Endothelial cell of umbilical vein (primary cell): Measurements from ENCODE around the gene CCDC116. TPM values are rescaled to one million over a fixed set of nuclear protein-coding genes. Genes with fewer than 3 reads are reported as not detected.

Experiments used
- BruUV-seq: library from RNA; stranded (reverse); fragments of 400-500 nt; replicated peaks from 2 replicates; lab custom pipeline; 2021; lab: Mats Ljungman, UMichigan
- CTCF ChIA-PET: fragments of 300-600, 350-600 bp; sonication (Branson Sonifier 250); formaldehyde crosslinking; loops from one replicate; lab custom pipeline; 2021; ENCODE audit warnings: antibody characterized with exemption, inconsistent platforms; lab: Charles Lee
- POLR2A ChIA-PET: fragments of 300-600, 350-600 bp; sonication (Branson Sonifier 250); formaldehyde crosslinking; loops from one replicate; lab custom pipeline; 2021; ENCODE audit warnings: antibody characterized with exemption, inconsistent platforms; lab: Charles Lee
- DNase-seq: peaks from one replicate; pipeline ENCODE4 v3.0.0-alpha.2; 2011; ENCODE audit warnings: low read depth, low spot score
- FAIRE-seq: peaks from 2 replicates; lab custom pipeline; 2011; peaks lifted over from hg19 to GRCh38; lab: Jason Lieb, UNC
- H2AFZ ChIP-seq: 2 replicates; pipeline ENCODE4 v1.6.0; 2012; ENCODE audit warnings: low read depth, low read length, control low read depth, inconsistent platforms
- H3K27ac ChIP-seq: 2 replicates; pipeline ENCODE4 v1.5.1; 2011; ENCODE audit warnings: low read depth, mild to moderate bottlenecking, control low read depth, low read length, moderate library complexity; ENCODE audit not compliant: insufficient read depth
- H3K27me3 ChIP-seq, 2 experiments: 2 replicates each; pipeline versions ENCODE4 v1.6.0 to v1.6.1; 2011; ENCODE audit warnings: low read length in 2 of 2, mixed read lengths in 1 of 2; ENCODE audit not compliant: control insufficient read depth in 2 of 2, insufficient read depth in 2 of 2
- H3K36me3 ChIP-seq, 2 experiments: 2 replicates in 1 of 2; 3 replicates in 1 of 2; pipeline ENCODE4 v1.5.1; 2011; ENCODE audit warnings: low read length in 2 of 2, mild to moderate bottlenecking in 1 of 2, moderate library complexity in 1 of 2; ENCODE audit not compliant: control insufficient read depth in 2 of 2, insufficient read depth in 2 of 2; ENCODE audit errors: extremely low read depth in 1 of 2
- H3K4me1 ChIP-seq: 3 replicates; pipeline ENCODE4 v1.5.1; 2011; ENCODE audit warnings: mild to moderate bottlenecking, low read length; ENCODE audit not compliant: control insufficient read depth, insufficient read depth; ENCODE audit errors: extremely low read depth
- H3K4me2 ChIP-seq: 2 replicates; pipeline ENCODE4 v1.6.1; 2011; ENCODE audit warnings: low read length, control low read depth, mixed read lengths; ENCODE audit not compliant: insufficient read depth
- H3K4me3 ChIP-seq, 3 experiments: fragments of 200-600 bp in 1 of 3; sonication (generic), shearing (Covaris generic) in 1 of 3; replicated peaks in 1 of 3; 2 replicates each; pipeline ENCODE4 v1.5.1; 2011 to 2016; ENCODE audit warnings: control low read depth in 3 of 3, low read length in 3 of 3, mild to moderate bottlenecking in 2 of 3, inconsistent platforms in 1 of 3, low read depth in 1 of 3, moderate library complexity in 1 of 3; ENCODE audit not compliant: insufficient read depth in 1 of 3
- H3K79me2 ChIP-seq: 2 replicates; pipeline ENCODE4 v1.6.0; 2012; ENCODE audit warnings: low read length, inconsistent platforms; ENCODE audit not compliant: control insufficient read depth, insufficient read depth
- H3K9ac ChIP-seq: replicated peaks from 2 replicates; pipeline ENCODE3; 2011; ENCODE audit warnings: low read length, control low read depth; ENCODE audit not compliant: insufficient read depth; ENCODE audit errors: extremely low read depth
- H3K9me1 ChIP-seq: replicated peaks from 3 replicates; pipeline ENCODE4 v1.6.0; 2011; ENCODE audit warnings: mild to moderate bottlenecking, low read length; ENCODE audit not compliant: control insufficient read depth, insufficient read depth; ENCODE audit errors: extremely low read depth
- H3K9me3 ChIP-seq: replicated peaks from 2 replicates; pipeline ENCODE4 v1.5.1; 2012; ENCODE audit warnings: low read length, inconsistent platforms; ENCODE audit not compliant: control insufficient read depth, insufficient read depth
- H4K20me1 ChIP-seq: replicated peaks from 2 replicates; pipeline ENCODE3; 2011; ENCODE audit warnings: mild to moderate bottlenecking, low read length; ENCODE audit not compliant: control insufficient read depth, insufficient read depth; ENCODE audit errors: extremely low read depth
- CTCF ChIP-seq, 2 donors: IDR thresholded peaks; 1 replicate in 1 of 2; 2 replicates in 1 of 2; pipeline ENCODE4 v1.5.1; 2011; ENCODE audit warnings: low read length in 2 of 2, mild to moderate bottlenecking in 2 of 2, moderate library complexity in 2 of 2, control low read depth in 1 of 2, inconsistent platforms in 1 of 2, low read depth in 1 of 2; ENCODE audit not compliant: insufficient read depth in 1 of 2; ENCODE audit errors: extremely low read depth in 1 of 2
- EZH2 ChIP-seq: IDR thresholded peaks from 2 replicates; pipeline ENCODE4 v1.6.1; 2012; ENCODE audit warnings: borderline replicate concordance, low read depth, mild to moderate bottlenecking, moderate library complexity, low read length, inconsistent platforms; ENCODE audit not compliant: severe bottlenecking
- FOS ChIP-seq: IDR thresholded peaks from 2 replicates; pipeline ENCODE4 v1.6.1; 2011; ENCODE audit warnings: mild to moderate bottlenecking, low read length, moderate library complexity, borderline replicate concordance; ENCODE audit not compliant: insufficient read depth
- GATA2 ChIP-seq: IDR thresholded peaks from 2 replicates; pipeline ENCODE4 v1.7.0; 2011; ENCODE audit warnings: low read depth, mild to moderate bottlenecking, moderate library complexity, mixed read lengths, low read length; ENCODE audit not compliant: insufficient read length, insufficient read depth
- JUN ChIP-seq: IDR thresholded peaks from 2 replicates; pipeline ENCODE4 v1.6.1; 2011; ENCODE audit warnings: borderline replicate concordance, low read depth; ENCODE audit not compliant: insufficient read length, insufficient read depth
- MAX ChIP-seq: IDR thresholded peaks from 2 replicates; pipeline ENCODE4 v1.6.1; 2011; ENCODE audit not compliant: insufficient read depth, insufficient read length
- MYC ChIP-seq: IDR thresholded peaks from one replicate; pipeline ENCODE4 v1.6.1; 2011; ENCODE audit warnings: mild to moderate bottlenecking, low read depth, low read length
- POLR2A ChIP-seq: IDR thresholded peaks from 2 replicates; pipeline ENCODE4 v1.6.1; 2012; ENCODE audit warnings: low read depth, mild to moderate bottlenecking, control low read depth, low read length
- POLR2AphosphoS5 ChIP-seq: IDR thresholded peaks from 2 replicates; pipeline ENCODE4 v1.6.1; 2012; ENCODE audit warnings: low read depth, mild to moderate bottlenecking, control low read depth, low read length, moderate library complexity; ENCODE audit not compliant: insufficient read depth
- dilution Hi-C: fragments of 300-500 bp; cut with MboI; formaldehyde crosslinking; loops from one replicate; pipeline ENCODE4 v1.15.0; 2019; ENCODE audit warnings: low sequenced_read_pairs; ENCODE audit not compliant: extremely low pct_ligation_motif_present
- intact Hi-C: fragments of 100-400 bp; cut with micrococcal nuclease; formaldehyde crosslinking; loops from one replicate; pipeline ENCODE4 v1.10.0; 2022
- polyA plus RNA-seq, 4 experiments: library from polyadenylated mRNA; depleted of rRNA in 3 of 4; stranded (reverse) in 3 of 4; unstranded in 1 of 4; fragments of >200 nt; gene quantifications; 2 replicates each; pipeline versions ENCODE4 v1.2.1 to v1.2.3, GENCODE V29; 2011 to 2012; ENCODE audit warnings: missing spikeins in 1 of 4
- total RNA-seq: library from RNA; stranded (reverse); gene quantifications from 2 replicates; pipeline ENCODE4 v1.2.3, GENCODE V29; 2021

The CCDC116 gene
- total and polyA plus RNA-seq, 2 donors (not counting 3 experiments of a cell fraction or from before 2014, with no cell fraction given) = 0.21 to 0.33 TPM

- Histone ChIP-seq H3K4me3 (no peak overlapping the region), H3K9me1 (no peaks in the 10 kb centered on the region), H3K4me2 (no peak overlapping the region), H3K9me3 (no peaks in the 10 kb centered on the region), H3K36me3 (peaks cover 6 to 39% of the 10 kb centered on the region in 2 experiments), H3K27me3 (no peaks in the 10 kb centered on the region), H2AFZ (no peak overlapping the region), H3K79me2 (no peaks in the 10 kb centered on the region), H3K27ac (no peak overlapping the region), H3K4me1 (no peaks in the 10 kb centered on the region), H4K20me1 (no peaks in the 10 kb centered on the region), H3K9ac (no peak overlapping the region)
- BruUV-seq = no TSS peak
- intact Hi-C loops (no loop called here), dilution Hi-C loops (no loop called here)
- ChIA-PET CTCF (interaction anchor here (0.5 to 1.0 kb wide), 2 partner anchors 10 to 1296 kb away, joined by 3 read pairs; no protein-coding TSS in a partner anchor), POLR2A (interaction anchor here (0.6 kb wide), 1 partner anchor 111 kb away, joined by 4 read pairs; no protein-coding TSS in a partner anchor)
- FAIRE-seq (no peak), DNase-seq (no peak)
- TF ChIP-seq MAX = no peak
- TF ChIP-seq FOS = no peak
- TF ChIP-seq CTCF (IDR thresholded peaks at IDR 0.05; ENCODE audit: extremely low read depth in 1 of 2, insufficient read depth in 1 of 2, low read depth in 1 of 2, low read length in 2 of 2) = no peak
- no peak for TF ChIP-seq GATA2
- no peak for TF ChIP-seq JUN
- no peak for TF ChIP-seq POLR2AphosphoS5
- no peak for TF ChIP-seq POLR2A
- no peak for TF ChIP-seq MYC
- no peak for TF ChIP-seq EZH2
These were observed 42.2 kb downstream of the CCDC116 start for GRCh38 chr22:21674638-21675245.
